NCI-H2227 (cell line): Measurements from ENCODE around the gene RBBP8NL.
A peak's percentile ranks its signal among the peaks of the same experiment; 100 is the strongest.

Source experiments
- DNase-seq: peaks from one replicate; lab custom pipeline; 2025; ENCODE audit not compliant: unreplicated experiment; lab: John Stamatoyannopoulos, UW

RBBP8NL gene

GRCh38 chr20:62422636-62423325 is 4.6 kb downstream of the RBBP8NL start:
- DNase-seq, result no peak

- no peak for DNase-seq
These were observed 5.7 kb downstream of the RBBP8NL start for GRCh38 chr20:62421716-62421990.

- DNase-seq, result no peak
These were observed 6.3 kb downstream of the RBBP8NL start for GRCh38 chr20:62420846-62421715.

GRCh38 chr20:62419759-62420158 is 7.6 kb downstream of the RBBP8NL start:
- DNase-seq, result no peak

- no peak for DNase-seq
These were observed 8.4 kb downstream of the RBBP8NL start for GRCh38 chr20:62418709-62419487.

GRCh38 chr20:62417981-62418708 is 9.2 kb downstream of the RBBP8NL start:
- no peak for DNase-seq

- DNase-seq, result no peak
These were observed 10.4 kb downstream of the RBBP8NL start for GRCh38 chr20:62416651-62417637.

- no peak for DNase-seq
These were observed 11.8 kb downstream of the RBBP8NL start for GRCh38 chr20:62415354-62416111.

GRCh38 chr20:62413896-62414481 is 13.3 kb downstream of the RBBP8NL start:
- DNase-seq, result no peak

GRCh38 chr20:62413025-62413570 is 14.2 kb downstream of the RBBP8NL start:
- DNase-seq, result no peak

GRCh38 chr20:62412194-62413024 is 14.9 kb downstream of the RBBP8NL start:
- no peak for DNase-seq

- DNase-seq, result no peak
These were observed 15.7 kb downstream of the RBBP8NL start for GRCh38 chr20:62411479-62412193.

- no peak for DNase-seq
These were observed 16.4 kb downstream of the RBBP8NL start for GRCh38 chr20:62410746-62411478.

GRCh38 chr20:62409931-62410745 is 17.2 kb downstream of the RBBP8NL start:
- peak; percentile 82 for DNase-seq

GRCh38 chr20:62409086-62409853 is 18.1 kb downstream of the RBBP8NL start:
- no peak for DNase-seq
